Thyroid gland (tissue), 4 donors: Measurements from ENCODE around the gene LCE1B. TPM values are rescaled to one million over a fixed set of nuclear protein-coding genes. Genes with fewer than 3 reads are reported as not detected.

ENCODE experiments used
- DNase-seq, 2 donors: peaks; one replicate each; pipeline ENCODE4 v3.0.0-alpha.2; 2019
- H3K27ac ChIP-seq, 3 donors: fragments of 200-600 bp; sonication (generic); 1 replicate in 2 of 3; 2 replicates in 1 of 3; pipeline ENCODE4 v1.5.1; 2016 to 2019; ENCODE audit warnings: mild to moderate bottlenecking in 1 of 3, moderate library complexity in 1 of 3
- H3K27me3 ChIP-seq: fragments of 200-600 bp; sonication (generic); one replicate; pipeline ENCODE4 v1.5.1; 2019
- H3K36me3 ChIP-seq, 2 donors: fragments of 200-600 bp; sonication (generic); one replicate each; pipeline ENCODE4 v1.5.1; 2016 to 2019
- H3K4me1 ChIP-seq, 2 donors: fragments of 200-600 bp; sonication (generic); one replicate each; pipeline ENCODE4 v1.5.1; 2017 to 2019
- H3K4me3 ChIP-seq, 3 donors: fragments of 200-600 bp; sonication (generic); replicated peaks in 1 of 3; 1 replicate in 2 of 3; 2 replicates in 1 of 3; pipeline ENCODE4 v1.5.1; 2016; ENCODE audit warnings: mild to moderate bottlenecking in 1 of 3
- H3K9me3 ChIP-seq: fragments of 200-600 bp; sonication (generic); one replicate; pipeline ENCODE4 v1.5.1; 2017
- CTCF ChIP-seq, 6 experiments: fragments of 200-600 bp in 3 of 6; fragments of 450-650 bp in 3 of 6; sonication (generic) in 3 of 6; IDR thresholded peaks; one replicate each; pipeline ENCODE4 v1.5.1; 2016 to 2019; ENCODE audit warnings: antibody characterized with exemption in 6 of 6, mild to moderate bottlenecking in 2 of 6, inconsistent platforms in 1 of 6, moderate library complexity in 1 of 6
- POLR2A ChIP-seq, 2 donors: fragments of 450-650 bp; IDR thresholded peaks; one replicate each; pipeline ENCODE4 v1.6.1; 2017; ENCODE audit warnings: antibody characterized with exemption in 2 of 2, mild to moderate bottlenecking in 2 of 2, moderate library complexity in 1 of 2
- WGBS, 2 donors: methylation state at CpG; one replicate each; pipeline ENCODE4 v1.1.5; 2017; 5-methylcytosine and 5-hydroxymethylcytosine counted together
- intact Hi-C: fragments of 100-400 bp; cut with DNase I; formaldehyde crosslinking; loops from one replicate; pipeline ENCODE4 v1.15.1; 2023
- total RNA-seq, 4 donors: library from RNA; depleted of rRNA; stranded (reverse); fragments of >200 nt; gene quantifications; one replicate each; pipeline ENCODE4 v1.2.3, GENCODE V29; 2016

LCE1B gene
- not detected for total RNA-seq

GRCh38 chr1:152811671-152812070 is at the start of gene LCE1B:
Gene LCE1B, plus strand, starts transcription at chr1:152811971. Its CDS starts 476 bp downstream, at chr1:152812447.
- TF ChIP-seq CTCF (IDR thresholded peaks at IDR 0.05) (no peak), POLR2A (IDR thresholded peaks at IDR 0.05) (no peak)
- WGBS, 2 donors = 76 to 90% methylated on average over 2 of the region's 2 CpGs
- DNase-seq = no peak
- intact Hi-C loops = no loop called here
- no peaks in the 10 kb centered on the region for H3K27me3 ChIP-seq
- no peak within 1 kb of the TSS for H3K4me3 ChIP-seq
- no peaks in the 10 kb centered on the region for H3K9me3 ChIP-seq
- H3K36me3 ChIP-seq = no peaks in the 10 kb centered on the region
- no peak within 1 kb of the TSS for H3K27ac ChIP-seq
- no peaks in the 10 kb centered on the region for H3K4me1 ChIP-seq

GRCh38 chr1:152768847-152769533 is 42.8 kb upstream of the LCE1B start:
- H3K27me3 ChIP-seq = no peaks in the 10 kb centered on the region
- no peak for TF ChIP-seq POLR2A (IDR thresholded peaks at IDR 0.05)
- no peak for TF ChIP-seq CTCF (IDR thresholded peaks at IDR 0.05)
- H3K27ac ChIP-seq = no peak overlapping the region
- 64 to 65% methylated on average over 8 of the region's 8 CpGs for WGBS, 2 donors
- no peak overlapping the region for H3K4me3 ChIP-seq
- intact Hi-C loops = no loop called here
- no peak for DNase-seq
- no peaks in the 10 kb centered on the region for H3K4me1 ChIP-seq
- H3K9me3 ChIP-seq = no peaks in the 10 kb centered on the region
- H3K36me3 ChIP-seq = no peaks in the 10 kb centered on the region

GRCh38 chr1:152770411-152770810 is 41.4 kb upstream of the LCE1B start:
- no peaks in the 10 kb centered on the region for H3K36me3 ChIP-seq
- WGBS, 2 donors = 83 to 89% methylated on average over 1 of the region's 1 CpG
- no peak for TF ChIP-seq POLR2A (IDR thresholded peaks at IDR 0.05)
- no peak for TF ChIP-seq CTCF (IDR thresholded peaks at IDR 0.05)
- no peaks in the 10 kb centered on the region for H3K9me3 ChIP-seq
- no peak for DNase-seq
- no peaks in the 10 kb centered on the region for H3K4me1 ChIP-seq
- H3K27ac ChIP-seq = no peak overlapping the region
- no peaks in the 10 kb centered on the region for H3K27me3 ChIP-seq
- no peak overlapping the region for H3K4me3 ChIP-seq
- intact Hi-C loops = no loop called here

- no peaks in the 10 kb centered on the region for H3K9me3 ChIP-seq
- H3K27me3 ChIP-seq = no peaks in the 10 kb centered on the region
- no peak within 1 kb of the TSS for H3K4me3 ChIP-seq
- H3K4me1 ChIP-seq = no peaks in the 10 kb centered on the region
- no peak for DNase-seq
- TF ChIP-seq CTCF (IDR thresholded peaks at IDR 0.05) (no peak), POLR2A (IDR thresholded peaks at IDR 0.05) (no peak)
- H3K27ac ChIP-seq = no peak within 1 kb of the TSS
- 75 to 76% methylated on average over 6 of the region's 6 CpGs for WGBS, 2 donors
- no peaks in the 10 kb centered on the region for H3K36me3 ChIP-seq
- intact Hi-C loops = no loop called here
Observed at GRCh38 chr1:152774875-152775274, 36.9 kb upstream of the LCE1B start, which contains the start of gene LCE1F. Gene LCE1F, plus strand, starts transcription at chr1:152775140. Its CDS starts 1,232 bp downstream, at chr1:152776372.

- Histone ChIP-seq H3K27ac (no peak overlapping the region), H3K36me3 (no peaks in the 10 kb centered on the region), H3K27me3 (no peaks in the 10 kb centered on the region), H3K4me1 (no peaks in the 10 kb centered on the region), H3K9me3 (no peaks in the 10 kb centered on the region), H3K4me3 (no peak overlapping the region)
- TF ChIP-seq CTCF (IDR thresholded peaks at IDR 0.05) = no peak
- no peak for TF ChIP-seq POLR2A (IDR thresholded peaks at IDR 0.05)
- no peak for DNase-seq
- intact Hi-C loops = no loop called here
- 76 to 90% methylated on average over 4 to 7 of the region's 11 CpGs for WGBS, 2 donors
Observed at GRCh38 chr1:152776361-152776760, 35.4 kb upstream of the LCE1B start.
